SU-DHL-6 (cell line): ENCODE measurements around the gene SLC38A11.

Experiments
- H2AFZ ChIP-seq: fragments of 200-600 bp; sonication (generic); 2 replicates; pipeline ENCODE4 v1.6.1; 2014; ENCODE audit warnings: low read depth, mild to moderate bottlenecking, moderate library complexity, mixed read lengths, antibody characterized with exemption, low read length; ENCODE audit not compliant: severe bottlenecking
- H3F3A ChIP-seq: fragments of 200-600 bp; shearing (Covaris generic); 2 replicates; pipeline ENCODE4 v1.6.0; 2016; ENCODE audit warnings: antibody characterized with exemption, mild to moderate bottlenecking; ENCODE audit not compliant: insufficient read depth
- H3K27ac ChIP-seq: fragments of 200-600 bp; sonication (generic); 2 replicates; pipeline ENCODE4 v1.5.1; 2016; ENCODE audit warnings: low read depth, mild to moderate bottlenecking, low read length, moderate library complexity, mixed read lengths
- H3K27me3 ChIP-seq: fragments of 200-600 bp; sonication (generic), shearing (Covaris generic); 2 replicates; pipeline ENCODE4 v1.6.0; 2014; ENCODE audit warnings: mild to moderate bottlenecking, low read length
- H3K36me3 ChIP-seq: fragments of 200-600 bp; sonication (generic); 2 replicates; pipeline ENCODE4 v1.6.1; 2014; ENCODE audit warnings: mild to moderate bottlenecking, low read length, mixed read lengths
- H3K4me2 ChIP-seq: fragments of 300-600, 200-600 bp; shearing (Covaris generic), sonication (generic); 2 replicates; pipeline ENCODE4 v1.6.0; 2014; ENCODE audit warnings: low read length, low read depth, mild to moderate bottlenecking; ENCODE audit not compliant: poor library complexity, severe bottlenecking
- H3K4me3 ChIP-seq: fragments of 200-600 bp; sonication (generic); 2 replicates; pipeline ENCODE4 v1.5.1; 2014; ENCODE audit warnings: antibody characterized with exemption, low read length, mild to moderate bottlenecking, mixed read lengths; ENCODE audit not compliant: insufficient read depth, poor library complexity, severe bottlenecking
- H3K79me2 ChIP-seq: fragments of 200-600 bp; sonication (generic); 2 replicates; pipeline ENCODE4 v1.6.1; 2014; ENCODE audit warnings: mild to moderate bottlenecking, low read length, moderate library complexity; ENCODE audit not compliant: insufficient read depth
- H3K9ac ChIP-seq: fragments of 200-600 bp; sonication (generic); 2 replicates; pipeline ENCODE4 v1.7.0; 2014; ENCODE audit warnings: mild to moderate bottlenecking, low read length
- H3K9me2 ChIP-seq: fragments of 200-600 bp; sonication (generic); replicated peaks from 2 replicates; pipeline ENCODE4 v1.6.1; 2014; ENCODE audit warnings: low read length; ENCODE audit not compliant: insufficient read depth
- H3K9me3 ChIP-seq: fragments of 200-600 bp; sonication (generic); 2 replicates; pipeline ENCODE4 v1.6.1; 2014; ENCODE audit warnings: low read length, mixed read lengths; ENCODE audit not compliant: insufficient read depth
- H4K20me1 ChIP-seq: fragments of 200-600 bp; sonication (generic); 2 replicates; pipeline ENCODE4 v1.6.1; 2014; ENCODE audit warnings: low read depth, mild to moderate bottlenecking, antibody characterized with exemption, low read length, moderate library complexity, mixed read lengths
- CTCF ChIP-seq: fragments of 200-600 bp; sonication (generic); IDR thresholded peaks from one replicate; pipeline ENCODE4 v1.5.1; 2017; ENCODE audit warnings: antibody characterized with exemption, mild to moderate bottlenecking, low read length, moderate library complexity; ENCODE audit not compliant: insufficient read depth, poor library complexity, severe bottlenecking
- EZH2phosphoT487 ChIP-seq: fragments of 200-600 bp; sonication (generic), shearing (Covaris generic); conservative IDR thresholded peaks from 2 replicates; pipeline ENCODE4 v1.6.1; 2018; ENCODE audit warnings: mild to moderate bottlenecking, antibody characterized with exemption, low read length, moderate library complexity, mixed read lengths

The SLC38A11 gene

DNA sequence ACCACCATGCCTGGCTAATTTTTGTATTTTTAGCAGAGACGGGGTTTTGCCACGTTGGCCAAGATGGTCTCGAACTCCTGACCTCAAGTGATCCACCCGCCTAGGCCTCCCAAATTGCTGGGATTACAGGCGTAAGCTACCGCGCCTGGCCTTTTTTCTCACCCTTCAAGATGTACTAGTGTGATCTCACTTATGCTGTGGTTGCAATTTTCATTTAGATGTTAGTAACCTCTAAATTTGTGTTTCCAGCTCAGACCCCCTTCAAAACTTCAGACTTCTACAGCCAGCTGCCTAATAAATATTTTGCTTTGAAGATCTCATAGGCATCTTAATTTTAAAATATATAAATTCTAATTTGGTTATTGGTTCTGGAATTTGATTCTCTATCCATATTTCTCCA, 8.0 kb downstream of the SLC38A11 start:
- no peak overlapping the region for H3K4me3 ChIP-seq
- TF ChIP-seq EZH2phosphoT487 = no peak
- no peak for TF ChIP-seq CTCF
- H3K27me3 ChIP-seq = no peaks in the 10 kb centered on the region

GRCh38 chr2:164943289-164943688, 12.0 kb downstream of the SLC38A11 start:
- no peak overlapping the region for H3K4me3 ChIP-seq
- no peak overlapping the region for H2AFZ ChIP-seq
- no peaks in the 10 kb centered on the region for H4K20me1 ChIP-seq
- H3K27me3 ChIP-seq = no peaks in the 10 kb centered on the region
- H3F3A ChIP-seq = no peaks in the 10 kb centered on the region
- H3K36me3 ChIP-seq = no peaks in the 10 kb centered on the region
- no peak overlapping the region for H3K9ac ChIP-seq
- no peaks in the 10 kb centered on the region for H3K9me3 ChIP-seq
- no peaks in the 10 kb centered on the region for H3K79me2 ChIP-seq
- H3K9me2 ChIP-seq = no peaks in the 10 kb centered on the region
- no peak overlapping the region for H3K27ac ChIP-seq
- H3K4me2 ChIP-seq = no peak overlapping the region
- TF ChIP-seq EZH2phosphoT487 = no peak
- TF ChIP-seq CTCF = no peak

More for the DNA sequence above, 8.0 kb downstream of the SLC38A11 start:
- Histone ChIP-seq H3K9me3 (no peaks in the 10 kb centered on the region), H3F3A (no peaks in the 10 kb centered on the region), H3K9me2 (no peaks in the 10 kb centered on the region), H3K9ac (no peak overlapping the region), H3K4me2 (no peak overlapping the region), H3K79me2 (no peaks in the 10 kb centered on the region), H2AFZ (no peak overlapping the region), H4K20me1 (no peaks in the 10 kb centered on the region), H3K27ac (no peak overlapping the region), H3K36me3 (no peaks in the 10 kb centered on the region)

- Histone ChIP-seq H2AFZ (no peak overlapping the region), H3K9ac (no peak overlapping the region), H3K27ac (no peak overlapping the region), H3K4me2 (no peak overlapping the region), H3K4me3 (no peak overlapping the region), H3K9me2 (no peaks in the 10 kb centered on the region), H3F3A (no peaks in the 10 kb centered on the region), H3K36me3 (no peaks in the 10 kb centered on the region), H3K79me2 (no peaks in the 10 kb centered on the region), H4K20me1 (no peaks in the 10 kb centered on the region), H3K9me3 (no peaks in the 10 kb centered on the region), H3K27me3 (no peaks in the 10 kb centered on the region)
- TF ChIP-seq CTCF (no peak), EZH2phosphoT487 (no peak)
These were observed 17.4 kb downstream of the SLC38A11 start for GRCh38 chr2:164937864-164938401.
